WI38 (cell line): ENCODE results near the gene TRIO.

Experiments
- H3K4me3 ChIP-seq: 2 replicates; pipeline ENCODE4 v1.5.1; 2011; ENCODE audit warnings: low read depth, mild to moderate bottlenecking, control low read depth, low read length
- TF ChIP-seq, protein P1 (sequence below): IDR thresholded peaks from 2 replicates; pipeline ENCODE4 v1.5.1; 2012; ENCODE audit warnings: low read depth, mild to moderate bottlenecking, control low read depth, low read length

The TRIO gene

GRCh38 chr5:14164164-14165163 lies 21.3 kb downstream of the TRIO start:
- no peak overlapping the region for H3K4me3 ChIP-seq
- TF ChIP-seq, protein P1, sequence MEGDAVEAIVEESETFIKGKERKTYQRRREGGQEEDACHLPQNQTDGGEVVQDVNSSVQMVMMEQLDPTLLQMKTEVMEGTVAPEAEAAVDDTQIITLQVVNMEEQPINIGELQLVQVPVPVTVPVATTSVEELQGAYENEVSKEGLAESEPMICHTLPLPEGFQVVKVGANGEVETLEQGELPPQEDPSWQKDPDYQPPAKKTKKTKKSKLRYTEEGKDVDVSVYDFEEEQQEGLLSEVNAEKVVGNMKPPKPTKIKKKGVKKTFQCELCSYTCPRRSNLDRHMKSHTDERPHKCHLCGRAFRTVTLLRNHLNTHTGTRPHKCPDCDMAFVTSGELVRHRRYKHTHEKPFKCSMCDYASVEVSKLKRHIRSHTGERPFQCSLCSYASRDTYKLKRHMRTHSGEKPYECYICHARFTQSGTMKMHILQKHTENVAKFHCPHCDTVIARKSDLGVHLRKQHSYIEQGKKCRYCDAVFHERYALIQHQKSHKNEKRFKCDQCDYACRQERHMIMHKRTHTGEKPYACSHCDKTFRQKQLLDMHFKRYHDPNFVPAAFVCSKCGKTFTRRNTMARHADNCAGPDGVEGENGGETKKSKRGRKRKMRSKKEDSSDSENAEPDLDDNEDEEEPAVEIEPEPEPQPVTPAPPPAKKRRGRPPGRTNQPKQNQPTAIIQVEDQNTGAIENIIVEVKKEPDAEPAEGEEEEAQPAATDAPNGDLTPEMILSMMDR, result no peak

- H3K4me3 ChIP-seq, result peak overlapping the region; percentile 29
- TF ChIP-seq, protein P1, result no peak
Observed at GRCh38 chr5:14165375-14166106, 22.4 kb downstream of the TRIO start.

DNA sequence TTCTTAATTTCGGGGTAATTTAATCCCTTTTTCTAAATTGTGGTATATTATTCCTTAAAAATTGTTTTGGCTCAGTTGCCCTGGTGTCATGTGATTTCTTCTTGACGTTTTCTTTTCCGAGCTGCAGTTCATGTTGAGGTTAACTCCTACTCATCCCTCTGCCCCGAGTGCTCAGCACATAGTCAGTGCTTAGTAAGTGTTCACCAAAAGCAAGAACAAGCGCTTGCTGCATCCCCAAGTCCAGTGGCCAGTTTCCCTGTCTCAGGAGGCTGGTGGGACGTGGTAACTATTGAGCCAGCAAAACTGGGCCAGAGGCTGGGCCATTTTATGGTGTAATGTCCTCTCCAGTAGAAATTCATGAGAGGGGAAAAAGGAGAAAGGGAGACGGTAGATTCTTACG lies 23.3 kb downstream of the TRIO start:
- TF ChIP-seq, protein P1, result no peak

DNA sequence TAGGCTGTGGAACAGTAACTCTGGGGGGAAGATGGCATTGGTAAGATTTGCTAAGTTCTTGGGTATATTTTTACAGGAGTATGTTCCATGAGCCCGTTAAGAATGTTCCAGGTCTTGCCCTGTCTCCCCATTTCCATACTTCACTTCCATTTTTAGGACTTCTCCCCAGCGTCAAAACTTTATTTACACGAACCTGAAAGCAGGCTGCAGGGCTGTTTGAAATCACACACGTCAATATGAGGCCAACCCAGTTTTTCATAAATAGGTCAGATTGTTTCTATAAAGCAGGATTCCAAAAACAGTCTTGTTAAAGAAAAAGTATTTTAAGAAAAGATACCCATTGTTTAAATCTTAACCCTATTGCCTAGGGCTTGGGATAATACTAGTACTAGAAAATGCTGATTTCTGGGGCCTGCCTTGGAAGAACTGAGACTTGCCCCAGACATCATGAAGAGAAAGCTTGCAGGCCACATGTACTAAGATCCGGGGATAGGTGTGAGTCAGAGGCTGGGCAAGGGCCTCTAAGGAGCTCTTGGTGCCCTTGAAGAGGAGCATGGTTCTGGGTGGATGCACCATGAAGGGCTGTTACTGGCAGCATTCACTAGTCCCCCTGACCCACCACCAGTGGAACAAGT lies 24.2 kb downstream of the TRIO start:
- H3K4me3 ChIP-seq, result no peak overlapping the region
- TF ChIP-seq, protein P1, result no peak

More for the DNA sequence above, 23.3 kb downstream of the TRIO start:
- no peak overlapping the region for H3K4me3 ChIP-seq

GRCh38 chr5:14168144-14168792 lies 25.1 kb downstream of the TRIO start:
- no peak overlapping the region for H3K4me3 ChIP-seq
- TF ChIP-seq, protein P1, result no peak

DNA sequence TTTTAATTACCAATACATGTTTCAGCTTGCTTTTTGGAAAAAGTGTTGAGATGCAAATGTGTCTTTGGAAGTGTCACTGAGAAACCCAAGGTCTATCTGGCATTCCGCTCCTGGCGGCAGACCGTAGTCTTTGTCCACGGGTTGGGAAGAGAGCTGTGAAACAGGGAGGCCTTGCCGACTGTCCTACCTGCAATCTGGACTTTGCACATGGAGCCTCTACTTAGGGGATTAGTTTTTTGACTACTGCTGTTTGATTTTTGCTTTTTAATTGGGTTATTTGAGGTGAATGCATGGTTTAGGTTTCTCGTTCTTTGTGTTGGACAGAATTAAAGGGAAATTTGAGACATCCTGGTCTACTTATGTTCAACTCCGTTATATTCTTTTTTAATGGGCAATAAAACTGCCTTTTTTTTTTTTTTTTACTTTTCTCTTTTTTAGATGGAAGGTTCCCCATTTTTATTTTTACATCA lies 25.7 kb downstream of the TRIO start:
- H3K4me3 ChIP-seq, result no peak overlapping the region
- TF ChIP-seq, protein P1, result no peak
